ENCODE results near the gene FUNDC2.

FUNDC2 gene

GRCh38 chrX:155068165-155068564 is 41.5 kb downstream of the FUNDC2 start:
- DNase-seq = no peak
- Histone ChIP-seq H3K27ac (no peak overlapping the region), H3K4me3 (ENCODE audit: low read depth, low read length) (no peak overlapping the region), H3K36me3 (peaks cover 6% of the 10 kb centered on the region), H3K9me3 (ENCODE audit: severe bottlenecking) (no peaks in the 10 kb centered on the region), H3K27me3 (ENCODE audit: insufficient read depth, low read depth, severe bottlenecking) (peaks cover 3% of the 10 kb centered on the region)
- no peak for TF ChIP-seq CTCF (IDR thresholded peaks at IDR 0.05; ENCODE audit: low read depth, low read length)

- Histone ChIP-seq H3K27ac (no peak overlapping the region), H3K27me3 (ENCODE audit: insufficient read depth, low read depth, severe bottlenecking) (no peaks in the 10 kb centered on the region), H3K36me3 (peaks cover 19% of the 10 kb centered on the region), H3K4me3 (ENCODE audit: low read depth, low read length) (no peak overlapping the region), H3K9me3 (ENCODE audit: severe bottlenecking) (no peaks in the 10 kb centered on the region)
- no peak for DNase-seq
- TF ChIP-seq CTCF (IDR thresholded peaks at IDR 0.05; ENCODE audit: low read depth, low read length) = no peak
Measured at GRCh38 chrX:155069414-155069813, 42.8 kb downstream of the FUNDC2 start.

GRCh38 chrX:155070038-155070437 is 43.4 kb downstream of the FUNDC2 start:
- peaks cover 21% of the 10 kb centered on the region for H3K36me3 ChIP-seq
- no peaks in the 10 kb centered on the region for H3K9me3 ChIP-seq (ENCODE audit: severe bottlenecking)
- no peak for DNase-seq
- H3K27ac ChIP-seq = peak overlapping the region; percentile 90
- H3K4me3 ChIP-seq (ENCODE audit: low read depth, low read length) = peak overlapping the region; percentile 86
- no peak for TF ChIP-seq CTCF (IDR thresholded peaks at IDR 0.05; ENCODE audit: low read depth, low read length)
- no peaks in the 10 kb centered on the region for H3K27me3 ChIP-seq (ENCODE audit: insufficient read depth, low read depth, severe bottlenecking)

- H3K4me3 ChIP-seq (ENCODE audit: low read depth, low read length) = peak overlapping the region; percentile 86
Measured at GRCh38 chrX:155070663-155070974, 44.0 kb downstream of the FUNDC2 start.

DNA sequence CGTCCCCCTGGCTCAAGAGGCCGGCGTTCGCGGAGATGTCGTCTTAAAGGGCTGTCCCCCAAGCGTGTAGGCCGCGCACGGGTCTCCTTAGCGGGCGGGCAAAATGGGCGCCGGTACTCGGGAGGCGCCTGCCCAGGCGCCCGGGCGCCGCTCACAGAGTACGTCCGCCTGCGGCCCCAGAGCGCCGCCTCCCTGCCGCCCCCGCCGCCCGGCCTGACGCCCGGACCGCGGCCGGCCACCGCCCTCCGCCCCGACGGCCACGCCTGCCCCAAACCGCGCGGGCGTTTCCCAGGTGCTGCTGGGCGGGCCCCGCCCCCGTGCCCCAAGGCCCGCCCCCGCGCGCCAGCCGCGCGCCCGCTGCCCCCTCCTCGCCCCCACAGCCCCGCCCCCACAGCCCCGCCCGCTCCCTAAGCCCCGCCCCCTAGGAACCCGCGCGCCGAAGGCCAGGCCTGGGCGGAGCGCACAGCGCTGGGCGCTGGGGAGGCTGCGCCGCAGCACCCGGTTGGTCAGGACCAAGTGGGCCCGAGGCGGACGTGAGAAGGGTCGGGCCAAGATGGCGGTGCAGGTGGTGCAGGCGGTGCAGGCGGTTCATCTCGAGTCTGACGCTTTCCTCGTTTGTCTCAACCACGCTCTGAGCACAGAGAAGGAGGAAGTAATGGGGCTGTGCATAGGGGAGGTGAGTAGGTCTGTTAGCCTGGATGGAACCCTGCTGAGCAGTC is 44.5 kb downstream of the FUNDC2 start, which contains the start of the genes BRCC3, CMC4 and MTCP1:
Gene BRCC3 (plus strand): TSS at position 534 of the 719 bp plus-strand sequence. CDS start 20 bp downstream, at position 554.
Gene CMC4 (minus strand): TSS at position 162 of the 719 bp plus-strand sequence. CDS start 7,113 bp downstream, outside the sequence.
Gene MTCP1 (minus strand): TSS at position 162 of the 719 bp plus-strand sequence. CDS start 5,126 bp downstream, outside the sequence.
- DNase-seq = peak; percentile 91
- H3K27ac ChIP-seq = peak within 1 kb of the TSS; percentile 90
- H3K27me3 ChIP-seq (ENCODE audit: insufficient read depth, low read depth, severe bottlenecking) = no peaks in the 10 kb centered on the region
- H3K4me3 ChIP-seq (ENCODE audit: low read depth, low read length) = peak within 1 kb of the TSS; percentile 86
- H3K36me3 ChIP-seq = peaks cover 32% of the 10 kb centered on the region
- no peak for TF ChIP-seq CTCF (IDR thresholded peaks at IDR 0.05; ENCODE audit: low read depth, low read length)
- H3K9me3 ChIP-seq (ENCODE audit: severe bottlenecking) = no peaks in the 10 kb centered on the region

More at GRCh38 chrX:155070663-155070974, 44.0 kb downstream of the FUNDC2 start:
- Histone ChIP-seq H3K36me3 (peaks cover 26% of the 10 kb centered on the region), H3K27me3 (ENCODE audit: insufficient read depth, low read depth, severe bottlenecking) (no peaks in the 10 kb centered on the region), H3K9me3 (ENCODE audit: severe bottlenecking) (no peaks in the 10 kb centered on the region), H3K27ac (peak overlapping the region; percentile 90)
- DNase-seq = no peak
- TF ChIP-seq CTCF (IDR thresholded peaks at IDR 0.05; ENCODE audit: low read depth, low read length) = no peak

All from WERI-Rb-1 (cell line).